GF-D8 (cell line): ENCODE results near the gene TLN1.

Experiments
- DNase-seq: peaks from one replicate; lab custom pipeline; 2025; lab: John Stamatoyannopoulos, UW

Gene TLN1

DNA sequence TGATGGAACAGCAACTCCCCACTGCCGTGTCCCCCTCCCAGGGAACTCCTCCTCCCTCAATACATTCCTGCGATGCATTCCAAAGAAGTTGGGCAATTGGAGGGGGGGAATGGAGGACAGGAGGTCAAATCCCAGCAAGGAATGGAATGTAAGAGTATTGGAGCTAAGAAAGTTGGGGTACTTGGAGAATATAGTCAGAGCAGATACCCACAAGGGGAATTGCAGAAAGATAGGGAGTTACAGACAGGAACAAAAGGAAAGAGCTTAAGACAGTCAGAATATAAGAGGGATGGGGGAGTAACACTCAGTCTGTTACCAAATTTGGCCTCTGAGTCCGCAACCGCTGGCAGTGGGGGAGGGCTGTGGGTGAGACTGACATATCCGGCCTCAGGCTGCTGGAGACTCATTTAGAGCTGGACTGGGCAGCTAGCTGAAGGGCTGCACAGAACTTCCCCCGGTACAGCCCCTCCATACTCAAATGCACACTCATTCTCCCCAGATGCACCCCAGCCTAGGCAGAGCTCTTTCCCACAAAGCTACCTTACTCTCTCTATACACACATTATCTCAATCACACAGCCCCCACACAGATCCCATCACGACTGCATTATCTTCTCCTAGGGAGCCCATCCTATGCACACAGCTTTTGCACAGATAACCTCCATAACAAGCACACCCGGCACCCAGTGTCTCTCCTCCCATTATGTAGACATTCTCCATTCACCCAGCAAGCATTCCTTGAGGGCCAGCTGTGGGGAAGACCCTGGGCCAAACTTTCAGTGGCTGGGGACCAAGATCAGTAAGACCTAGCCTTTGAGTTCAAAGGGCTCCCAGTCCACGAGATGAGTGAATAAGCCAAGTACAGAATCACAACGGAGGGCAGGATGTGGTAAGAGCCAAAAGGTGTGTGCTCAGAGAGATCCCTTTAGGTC is 3.7 kb downstream of the TLN1 start:
- peak; percentile 61 for DNase-seq

DNA sequence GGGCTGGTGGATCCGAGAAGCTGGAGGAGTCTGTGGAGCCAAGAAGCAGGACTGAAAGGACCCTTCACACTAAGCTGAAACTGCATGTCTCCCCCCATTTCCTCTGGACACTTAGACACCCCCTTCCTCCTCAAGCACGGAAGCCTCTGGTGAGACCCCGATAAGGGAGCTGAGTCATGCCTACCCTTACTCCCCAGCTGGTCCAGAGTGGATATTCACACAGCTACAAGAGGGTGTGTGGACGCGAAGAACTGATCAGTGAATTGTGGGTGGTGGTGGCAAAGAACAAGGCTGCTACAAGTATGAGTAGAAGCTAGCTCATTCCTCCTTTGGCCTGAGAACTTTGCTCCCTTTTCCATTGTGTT is 4.3 kb downstream of the TLN1 start:
- no peak for DNase-seq

DNA sequence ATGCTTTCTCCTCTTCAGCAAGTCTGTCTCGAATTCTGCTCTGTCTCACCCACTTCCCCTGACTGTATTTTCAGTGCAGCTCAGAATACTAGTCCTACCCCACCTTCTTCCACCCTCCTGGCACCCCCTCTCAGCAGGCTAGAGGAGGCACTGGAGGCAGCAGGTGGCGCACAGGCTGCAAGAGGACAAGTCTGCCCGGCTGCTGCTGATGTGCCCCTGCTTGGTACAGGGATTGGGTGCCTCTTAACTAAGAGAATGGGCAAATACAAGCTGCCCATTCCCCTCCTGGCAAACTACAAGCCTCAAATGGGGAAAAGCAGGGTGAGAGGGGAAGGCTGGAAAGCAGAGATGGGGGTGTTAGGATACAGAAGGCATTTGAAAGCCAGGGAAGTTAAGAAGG is 5.1 kb downstream of the TLN1 start:
- DNase-seq: peak; percentile 12

DNA sequence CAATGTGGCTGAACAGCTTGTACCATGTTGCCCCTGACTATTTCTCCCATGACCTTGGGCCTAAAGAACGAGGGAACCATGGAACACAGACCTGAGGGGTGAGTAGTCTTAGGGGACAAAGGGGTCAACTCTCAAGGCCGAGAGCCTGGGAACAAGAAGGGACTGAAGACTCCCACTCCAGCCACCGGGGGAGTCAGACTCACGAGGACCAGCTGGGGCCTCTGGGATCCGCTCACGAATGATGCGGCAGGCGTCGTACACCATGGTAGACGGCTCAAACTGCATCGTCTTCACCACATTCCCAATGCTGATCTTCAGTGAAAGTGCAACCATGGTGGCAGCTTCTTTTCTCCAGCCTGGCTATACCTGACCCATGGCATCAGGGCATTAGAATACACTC is 6.6 kb downstream of the TLN1 start:
- DNase-seq: no peak

DNA sequence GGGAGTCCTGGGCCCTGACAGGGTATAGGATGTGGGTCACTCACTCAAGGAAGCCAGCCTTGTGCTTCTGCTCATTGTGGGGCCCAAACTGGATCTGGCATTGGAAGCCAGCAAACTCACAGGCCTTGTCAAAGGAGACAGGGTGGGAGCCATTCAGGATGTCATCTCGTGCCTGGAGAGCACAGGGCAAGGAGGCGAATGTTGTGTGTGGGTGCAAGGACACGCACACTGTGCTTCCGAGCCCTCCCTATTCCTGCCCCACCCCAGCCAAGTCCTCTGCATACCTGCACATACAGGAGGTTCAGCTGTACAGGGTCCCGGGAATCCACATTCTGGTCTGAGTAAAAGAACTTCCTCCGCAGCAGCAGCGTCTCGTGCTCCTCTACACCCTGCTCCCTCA is 8.1 kb downstream of the TLN1 start:
- no peak for DNase-seq

DNA sequence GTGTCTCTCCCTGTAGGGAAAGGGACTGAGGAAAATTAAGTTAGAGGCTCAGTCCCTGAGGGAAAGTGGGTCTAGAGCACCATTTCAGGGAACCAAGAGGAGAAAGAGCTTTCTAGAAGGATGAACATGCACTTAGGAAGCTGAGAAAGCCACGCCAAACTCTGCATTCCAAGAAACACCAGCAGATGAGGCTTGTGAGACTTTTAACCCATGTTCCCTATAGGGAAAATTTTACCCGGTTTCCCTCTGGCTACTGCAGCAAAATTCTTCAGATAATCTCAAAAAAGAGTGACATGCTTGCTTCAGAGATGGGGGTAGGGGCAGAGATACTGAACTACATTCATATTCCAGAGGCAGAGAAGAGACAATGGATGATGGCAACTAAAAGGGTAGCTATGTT is 8.6 kb downstream of the TLN1 start:
- no peak for DNase-seq

DNA sequence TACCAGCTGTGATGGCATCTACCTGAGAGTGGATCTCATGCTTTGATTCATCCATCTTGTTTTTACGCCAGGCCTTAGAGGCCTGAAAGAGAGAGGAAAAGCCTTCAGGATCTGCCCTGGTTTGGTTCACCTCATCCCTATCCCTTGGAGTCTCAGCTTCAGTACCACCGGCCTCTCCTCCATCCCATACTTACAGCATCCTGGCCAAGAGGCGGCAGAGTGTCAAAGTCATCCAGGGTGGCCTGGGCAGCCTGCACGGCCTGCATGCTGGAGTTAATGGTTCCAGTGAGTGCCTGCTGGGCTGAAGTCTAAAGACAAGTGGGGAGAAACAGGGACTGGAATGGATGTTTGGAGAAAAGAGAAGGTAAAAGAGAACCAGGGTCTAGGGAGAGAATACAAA is 12.4 kb downstream of the TLN1 start:
- no peak for DNase-seq

DNA sequence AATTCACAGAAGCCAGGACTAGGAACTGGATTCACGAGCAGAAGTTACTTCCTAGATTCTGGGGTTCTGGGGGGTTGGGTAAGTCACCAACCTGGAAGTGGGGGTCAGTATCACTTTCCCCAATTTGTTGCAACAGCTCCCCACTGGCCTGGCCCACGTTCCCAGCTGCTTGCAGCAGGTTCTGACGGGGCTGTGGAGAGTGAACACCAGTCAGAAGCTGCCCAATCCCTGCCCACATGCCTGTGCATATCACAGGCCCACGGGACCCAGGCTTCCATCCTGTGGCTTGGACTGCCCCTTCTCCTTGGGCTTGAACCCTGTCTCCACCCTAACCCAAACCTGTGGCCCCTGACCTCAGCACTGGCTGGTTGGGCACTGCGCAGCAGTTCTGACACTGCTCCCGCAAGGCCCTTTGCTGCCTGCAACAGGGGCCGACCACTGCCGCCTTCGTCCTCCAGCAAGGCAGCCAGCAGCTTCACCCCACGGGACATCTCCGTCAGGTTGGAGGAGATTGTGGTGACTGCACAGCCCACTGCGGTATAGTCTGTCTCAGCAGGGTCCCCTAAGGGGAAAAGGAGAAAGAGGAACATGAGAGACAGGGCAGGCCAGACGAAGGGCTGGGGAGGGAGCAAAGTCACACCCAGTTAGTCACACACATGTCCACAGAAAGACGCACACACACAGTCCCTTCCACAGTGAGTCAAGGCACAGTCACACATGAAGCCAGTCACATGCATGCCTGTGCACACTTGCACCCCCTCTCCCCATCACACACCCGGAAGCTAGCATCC is 13.1 kb downstream of the TLN1 start:
- DNase-seq: no peak

DNA sequence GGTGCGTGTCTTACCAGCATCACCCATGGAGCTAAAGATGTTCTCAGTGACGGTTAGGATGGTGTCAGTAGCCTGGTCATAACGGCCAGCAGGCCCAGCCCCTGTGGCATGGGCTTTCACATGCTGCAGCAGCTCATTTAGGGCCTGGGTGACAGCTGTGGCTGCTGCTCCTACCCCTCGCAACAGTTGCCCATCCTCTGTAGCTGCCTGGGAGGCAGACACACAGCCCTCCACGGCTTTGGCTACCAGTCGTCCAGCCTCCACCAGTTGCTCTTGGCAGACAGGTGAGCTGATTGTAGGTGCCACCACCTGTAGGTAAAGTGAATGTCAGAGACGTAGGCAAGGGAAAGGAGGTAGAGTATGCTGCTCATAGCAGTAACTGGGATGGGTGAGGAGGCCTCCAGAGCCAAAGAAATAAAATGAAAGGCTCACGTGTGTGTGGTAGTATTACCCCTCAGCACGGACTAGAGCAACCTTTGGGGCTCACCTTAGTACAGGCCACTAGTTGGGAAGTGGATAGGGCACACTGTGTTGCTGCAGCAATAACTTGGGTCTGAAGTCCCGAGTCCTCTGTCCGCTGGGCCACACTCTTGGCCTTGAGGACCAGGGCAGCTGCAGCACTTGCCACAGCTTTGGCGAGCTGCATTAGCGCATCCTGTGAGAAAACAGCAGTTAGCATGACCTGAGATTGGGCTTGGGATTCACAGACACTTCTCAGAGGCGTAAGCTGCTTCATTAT is 14.7 kb downstream of the TLN1 start:
- DNase-seq: no peak

DNA sequence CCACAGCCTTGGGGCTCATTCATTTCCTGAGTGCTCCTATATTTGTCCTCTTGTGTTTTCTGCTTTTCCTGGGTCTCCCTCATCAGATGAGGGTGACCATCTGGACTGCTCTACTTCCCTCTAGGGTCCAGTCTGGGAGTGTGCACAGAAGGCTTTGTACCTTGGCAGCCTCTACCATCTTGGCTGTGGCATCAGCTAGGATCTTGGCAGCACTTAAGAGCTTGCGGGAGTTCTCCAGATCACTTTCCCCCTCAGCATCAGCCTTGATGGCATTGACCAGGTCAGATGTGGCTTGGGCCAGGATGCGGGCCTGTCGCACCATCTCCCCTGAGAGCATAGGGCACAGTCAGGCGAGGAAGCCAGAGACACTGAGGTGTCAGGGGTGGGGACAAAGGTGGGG is 15.8 kb downstream of the TLN1 start:
- DNase-seq: no peak

DNA sequence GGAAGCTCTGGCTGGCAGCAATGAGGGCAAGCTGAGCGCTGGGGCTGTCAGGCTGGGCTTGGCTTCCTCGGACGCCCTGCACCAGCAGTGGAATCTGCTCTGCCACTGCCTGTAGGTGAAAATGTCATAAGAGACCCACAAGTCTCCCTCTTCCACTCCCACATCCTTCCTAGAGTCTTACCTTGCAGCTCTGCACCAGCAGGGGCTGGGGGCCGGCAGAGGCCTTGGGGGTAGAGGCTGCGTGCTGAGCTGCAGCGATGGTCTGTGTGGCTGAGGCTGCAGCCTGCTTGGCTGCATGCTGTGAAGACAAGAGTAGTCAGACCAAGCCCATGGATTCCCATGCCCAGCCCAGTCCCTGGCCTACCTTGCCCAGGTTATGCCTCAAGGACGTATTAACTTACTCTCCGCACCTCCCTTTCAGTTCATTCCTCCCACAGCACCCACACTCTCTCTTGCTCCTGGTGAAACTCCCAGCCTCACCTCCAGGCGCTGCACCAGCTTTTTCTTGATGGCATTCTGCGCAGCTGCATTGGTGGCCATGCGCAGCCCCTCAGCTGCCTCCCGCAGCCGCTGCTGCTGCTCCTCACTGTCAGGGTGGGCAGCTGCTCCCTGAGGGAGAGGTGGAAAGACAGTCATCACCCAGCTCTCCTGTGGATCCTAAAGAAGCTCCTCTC is 17.3 kb downstream of the TLN1 start:
- no peak for DNase-seq

DNA sequence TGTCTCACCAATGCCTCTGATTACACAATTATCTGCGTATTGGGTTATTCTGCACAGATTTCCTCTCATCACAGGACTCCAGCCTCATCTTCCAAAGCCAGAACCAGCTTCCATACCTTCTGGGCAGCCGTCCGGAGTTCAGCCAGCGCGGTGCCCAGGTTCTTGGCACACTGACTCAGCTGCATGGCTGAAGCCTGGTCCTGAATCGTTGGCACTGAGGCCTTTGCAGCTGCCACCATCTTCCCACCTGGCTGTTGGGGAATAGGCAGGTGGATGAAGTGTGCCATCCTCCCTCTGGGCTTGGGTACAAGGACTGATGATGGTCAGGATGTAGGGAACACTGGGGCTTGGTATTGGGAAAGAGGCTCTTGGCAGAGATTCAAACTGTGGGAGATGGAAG is 17.9 kb downstream of the TLN1 start:
- DNase-seq: no peak

DNA sequence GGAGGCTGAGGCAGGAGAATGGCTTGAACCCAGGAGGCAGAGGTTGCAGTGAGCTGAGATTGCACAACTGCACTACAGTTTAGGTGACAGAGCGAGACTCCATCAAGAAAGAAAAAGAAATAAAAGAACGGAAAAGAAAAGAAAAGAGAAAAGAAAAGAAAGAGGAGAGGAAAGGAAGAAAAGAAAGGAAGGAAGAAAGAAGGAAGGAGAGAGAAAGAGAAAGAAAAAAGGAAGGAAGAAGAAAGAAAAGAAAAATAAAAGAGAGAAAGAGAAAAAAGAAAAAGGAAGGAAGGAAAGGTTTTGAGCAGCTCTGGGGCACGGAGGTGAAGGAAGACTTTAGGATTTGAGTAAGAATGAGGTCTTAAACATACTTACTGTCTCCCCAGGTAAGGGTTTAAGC is 18.4 kb downstream of the TLN1 start:
- DNase-seq: no peak

DNA sequence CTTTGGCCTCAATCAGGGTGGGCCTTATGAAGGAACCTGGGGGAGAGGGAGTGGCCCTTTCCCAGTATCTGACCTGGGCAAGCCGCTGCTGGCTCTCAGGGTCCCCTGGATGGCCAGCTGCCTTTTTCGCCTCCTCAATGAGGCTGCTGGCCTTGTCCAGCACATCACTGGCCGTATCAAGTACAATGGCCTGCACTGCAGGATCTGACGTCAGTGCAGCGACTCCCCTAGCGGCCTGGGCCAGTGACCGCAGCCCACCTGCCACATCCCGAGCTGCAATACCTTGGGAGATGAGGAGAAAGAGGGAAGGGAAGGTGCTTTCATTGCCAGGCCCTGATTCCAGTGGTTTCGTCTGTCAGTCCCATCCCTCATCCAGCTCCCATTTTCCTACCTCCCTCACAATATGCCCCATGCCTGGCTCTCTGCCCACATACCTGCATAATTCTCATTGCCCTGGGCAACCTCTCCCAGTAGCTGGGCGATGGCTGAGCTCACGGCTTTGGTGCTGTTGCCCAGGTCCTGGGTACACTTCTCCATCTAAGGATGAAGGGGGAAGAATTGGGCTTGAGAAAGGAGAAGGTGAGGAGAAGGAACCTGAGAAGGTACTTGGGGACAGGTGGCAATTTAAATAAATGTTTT is 19.1 kb downstream of the TLN1 start:
- no peak for DNase-seq

DNA sequence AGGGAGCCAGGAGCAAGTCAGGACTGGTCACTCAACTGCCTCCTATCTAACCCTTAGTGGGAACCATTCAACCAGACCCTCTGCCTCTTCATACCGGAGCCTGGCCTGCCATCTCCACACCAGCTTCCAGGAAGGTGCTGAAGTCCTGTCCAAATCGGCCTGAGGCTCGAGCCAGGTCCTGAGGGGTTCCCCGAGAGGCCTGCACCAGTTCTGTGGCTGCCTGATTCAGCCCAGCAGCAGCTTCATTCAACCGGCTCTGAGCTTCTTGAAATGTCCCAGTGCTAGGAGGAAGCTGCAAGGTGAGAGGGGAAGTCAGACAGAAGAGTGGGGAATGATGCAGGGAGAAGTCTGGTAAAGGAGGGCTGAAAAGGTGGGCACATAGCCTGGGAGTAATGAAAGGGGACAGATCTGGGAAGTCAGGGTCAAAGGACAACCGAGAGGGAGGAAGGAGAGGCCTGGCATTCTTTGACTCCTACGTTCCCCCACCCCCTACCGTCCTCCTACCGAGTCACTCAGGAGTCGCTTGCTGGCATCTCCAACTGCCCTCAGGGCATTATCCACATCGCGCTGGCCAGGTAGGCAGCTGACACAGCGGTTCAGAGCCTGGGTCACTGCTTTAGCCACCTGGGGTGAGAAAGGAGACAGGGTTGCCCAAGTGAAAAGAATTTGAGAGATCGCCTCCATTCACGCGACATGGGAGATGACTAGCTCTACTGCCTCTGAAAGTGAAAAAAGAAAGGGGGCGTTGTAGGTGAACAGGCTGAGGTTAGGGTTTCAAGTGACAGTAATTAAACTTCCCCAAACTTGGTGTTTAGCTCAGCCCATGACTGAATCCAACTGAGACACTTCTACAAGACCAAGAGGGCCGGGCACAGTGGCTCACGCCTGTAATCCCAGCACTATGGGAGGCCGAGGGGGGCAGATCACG is 20.2 kb downstream of the TLN1 start:
- DNase-seq: no peak

DNA sequence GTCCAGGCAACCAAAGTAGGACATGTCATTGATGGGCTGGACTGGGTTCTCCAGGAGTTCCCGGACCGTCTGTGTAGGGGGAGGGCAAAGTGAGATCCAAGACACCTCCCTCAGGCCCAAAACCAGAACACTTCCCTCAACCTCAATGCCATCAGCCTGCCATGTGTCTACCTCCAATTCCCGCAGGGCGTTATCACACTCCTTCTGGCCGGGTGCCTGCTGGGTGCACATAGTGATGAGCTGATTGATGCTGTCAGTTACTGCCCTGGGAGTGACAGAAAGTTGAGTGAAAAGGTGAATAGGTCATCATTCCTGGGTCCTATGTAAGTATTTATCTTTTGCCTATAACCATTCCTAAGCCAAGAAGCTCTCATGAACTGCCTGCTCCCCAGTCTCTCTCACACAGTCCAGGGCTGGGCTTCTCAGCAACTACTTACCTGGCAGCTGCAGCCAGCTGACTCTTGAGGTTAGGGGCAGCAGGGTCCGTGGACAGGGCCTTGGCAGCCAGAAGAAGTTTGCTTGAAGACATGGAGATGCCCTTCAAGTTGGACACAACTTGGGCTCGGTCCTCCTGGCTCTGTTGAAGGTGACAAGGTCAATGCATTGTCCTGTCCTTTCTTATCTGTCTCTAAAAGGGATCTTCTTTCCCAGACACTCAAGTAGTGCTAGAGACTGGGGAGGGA is 21.0 kb downstream of the TLN1 start:
- no peak for DNase-seq

DNA sequence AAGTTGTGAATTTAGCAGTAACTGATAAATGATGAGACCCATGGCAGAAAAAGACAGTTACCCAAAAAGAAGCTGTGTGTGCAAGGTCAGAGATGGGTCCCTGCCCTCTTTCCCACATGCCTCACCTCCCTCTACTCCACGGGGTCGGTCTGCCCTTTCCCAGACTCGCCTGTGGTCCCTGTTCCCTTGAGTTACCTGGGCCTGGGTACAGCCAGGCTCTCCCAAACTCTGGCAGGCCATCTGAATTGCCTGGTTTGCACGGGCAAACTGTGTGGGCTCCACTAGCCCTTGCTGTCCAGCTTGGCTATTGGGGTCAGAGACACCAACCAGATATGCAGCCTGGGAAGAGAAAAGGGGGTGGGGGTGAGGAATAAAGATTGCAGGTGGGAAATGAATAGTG is 23.8 kb downstream of the TLN1 start:
- no peak for DNase-seq

DNA sequence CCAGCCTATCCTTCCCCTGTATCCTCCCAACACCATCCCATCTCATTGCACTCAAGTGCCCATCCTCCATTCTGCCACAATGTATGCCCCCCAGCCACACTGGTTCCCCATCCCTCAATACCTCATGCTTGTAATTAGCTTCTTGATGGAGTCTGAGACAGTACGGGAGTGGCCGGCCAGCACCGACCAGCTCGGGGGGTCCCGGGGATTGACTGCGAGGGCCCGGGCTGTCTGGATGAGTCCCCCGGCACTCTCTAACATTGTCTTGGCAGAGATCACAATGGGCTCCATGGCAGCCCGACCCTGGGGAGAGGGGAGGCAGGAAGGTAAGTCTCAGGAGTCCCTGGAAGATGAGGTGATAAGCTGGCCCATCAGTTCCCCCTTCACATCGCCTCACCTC is 25.0 kb downstream of the TLN1 start:
- DNase-seq: no peak

DNA sequence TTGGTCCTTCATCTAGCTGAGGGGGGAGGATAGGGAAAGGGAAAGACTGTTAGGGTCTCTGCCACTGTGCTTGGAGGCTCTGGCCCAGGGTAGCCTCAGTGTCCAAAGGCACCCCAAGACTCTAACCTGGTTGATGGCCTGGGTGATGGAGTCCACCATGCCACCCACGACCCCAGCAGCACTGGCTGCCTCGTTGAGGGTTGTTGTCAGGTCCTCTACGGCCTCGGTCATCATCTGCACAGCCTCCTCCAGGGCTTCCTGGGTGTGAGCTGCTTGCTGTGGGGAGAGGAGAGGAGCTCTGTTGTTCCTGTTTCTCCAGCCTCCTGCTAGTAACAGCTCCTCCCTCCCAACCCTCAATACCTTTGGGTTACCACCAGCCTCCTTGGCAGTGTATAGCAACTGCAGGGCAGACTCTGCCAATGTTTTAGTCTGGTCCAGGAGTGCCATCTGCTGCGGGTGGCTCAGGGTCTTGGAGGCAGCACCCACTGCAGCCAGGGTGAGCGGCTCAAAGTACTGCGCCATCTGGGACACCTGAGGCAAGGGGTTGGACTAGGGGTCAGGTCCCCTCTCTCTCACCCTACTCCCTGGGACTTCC is 26.1 kb downstream of the TLN1 start:
- no peak for DNase-seq

DNA sequence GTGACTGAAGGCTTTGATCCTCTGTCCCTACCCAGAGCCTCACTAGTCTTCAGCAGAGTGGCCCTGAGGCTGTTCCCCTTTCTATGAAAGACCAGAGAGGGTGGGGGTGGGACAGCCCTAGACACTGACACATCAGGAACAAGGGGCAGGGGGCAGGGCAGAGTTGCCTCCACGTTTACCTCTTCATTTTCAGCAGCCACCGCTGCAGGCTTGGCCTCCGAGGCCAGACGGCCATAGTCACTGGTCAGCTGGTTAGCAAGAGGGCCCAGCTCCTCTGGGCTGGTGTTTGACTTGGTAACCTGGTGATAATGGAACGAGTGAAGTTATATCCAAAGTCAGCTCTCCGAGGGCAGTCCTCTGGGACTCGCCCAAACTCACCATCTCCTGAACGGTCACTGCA is 26.6 kb downstream of the TLN1 start:
- no peak for DNase-seq
